Hepatocyte (in vitro differentiated cells): Measurements from ENCODE around the gene ING1.

Experiments
- EZH2 ChIP-seq: fragments of 200-600 bp; sonication (generic); IDR thresholded peaks from 2 replicates; pipeline ENCODE4 v1.6.1; 2016; ENCODE audit warnings: antibody characterized with exemption, mild to moderate bottlenecking, borderline replicate concordance
- EZH2phosphoT487 ChIP-seq: fragments of 200-600 bp; sonication (generic); IDR thresholded peaks from one replicate; pipeline ENCODE4 v1.6.1; 2018; ENCODE audit warnings: antibody characterized with exemption, mild to moderate bottlenecking, low read depth, moderate library complexity; ENCODE audit not compliant: unreplicated experiment, severe bottlenecking
- TF ChIP-seq, protein P1 (sequence below): fragments of 200-600 bp; sonication (generic); IDR thresholded peaks from 2 replicates; pipeline ENCODE4 v1.5.1; 2016; ENCODE audit warnings: antibody characterized with exemption, mild to moderate bottlenecking; ENCODE audit not compliant: poor library complexity

DNA sequence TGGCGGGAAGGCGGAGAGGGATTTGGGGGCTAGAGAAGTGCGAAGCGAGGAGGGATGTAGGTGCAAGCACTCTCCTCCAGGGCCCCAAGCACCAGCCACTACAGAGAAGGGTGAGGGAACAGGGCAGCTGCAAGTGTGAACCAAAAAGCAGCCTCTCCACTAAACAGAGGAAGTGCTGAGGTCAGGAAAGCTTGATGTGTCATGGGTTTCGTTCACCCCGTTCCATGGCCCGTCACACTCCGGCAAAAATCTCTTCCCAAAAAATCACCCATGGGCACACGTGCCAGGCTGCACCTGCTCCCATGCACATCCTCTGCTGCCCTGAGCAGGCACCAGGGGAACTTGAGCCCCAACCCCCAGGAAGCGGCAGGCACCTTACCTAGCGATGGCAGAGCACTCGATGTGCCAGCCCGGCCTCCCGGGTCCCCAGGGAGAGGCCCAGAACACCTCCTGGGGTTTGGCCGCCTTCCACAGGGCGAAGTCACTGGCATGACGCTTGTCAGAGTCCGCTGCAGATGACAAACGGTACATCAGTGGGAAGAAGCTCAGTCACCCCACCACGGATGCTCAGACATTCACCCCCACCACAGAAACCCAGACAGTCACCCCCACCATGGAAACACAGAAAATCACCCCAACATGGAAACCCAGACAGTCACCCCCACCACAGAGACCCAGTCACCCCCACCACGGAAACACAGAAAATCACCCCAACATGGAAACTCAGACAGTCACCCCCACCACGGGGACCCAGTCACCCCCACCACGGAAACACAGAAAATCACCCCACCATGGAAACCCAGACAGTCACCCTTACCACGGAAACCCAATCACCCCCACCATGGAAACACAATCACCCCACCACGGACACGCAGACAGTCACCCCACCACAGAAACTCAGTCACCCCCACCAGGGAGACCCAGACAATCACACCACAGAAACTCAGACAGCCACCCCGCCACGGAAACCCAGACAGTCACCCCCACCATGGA lies 36.6 kb upstream of the ING1 start:
- TF ChIP-seq, protein P1, sequence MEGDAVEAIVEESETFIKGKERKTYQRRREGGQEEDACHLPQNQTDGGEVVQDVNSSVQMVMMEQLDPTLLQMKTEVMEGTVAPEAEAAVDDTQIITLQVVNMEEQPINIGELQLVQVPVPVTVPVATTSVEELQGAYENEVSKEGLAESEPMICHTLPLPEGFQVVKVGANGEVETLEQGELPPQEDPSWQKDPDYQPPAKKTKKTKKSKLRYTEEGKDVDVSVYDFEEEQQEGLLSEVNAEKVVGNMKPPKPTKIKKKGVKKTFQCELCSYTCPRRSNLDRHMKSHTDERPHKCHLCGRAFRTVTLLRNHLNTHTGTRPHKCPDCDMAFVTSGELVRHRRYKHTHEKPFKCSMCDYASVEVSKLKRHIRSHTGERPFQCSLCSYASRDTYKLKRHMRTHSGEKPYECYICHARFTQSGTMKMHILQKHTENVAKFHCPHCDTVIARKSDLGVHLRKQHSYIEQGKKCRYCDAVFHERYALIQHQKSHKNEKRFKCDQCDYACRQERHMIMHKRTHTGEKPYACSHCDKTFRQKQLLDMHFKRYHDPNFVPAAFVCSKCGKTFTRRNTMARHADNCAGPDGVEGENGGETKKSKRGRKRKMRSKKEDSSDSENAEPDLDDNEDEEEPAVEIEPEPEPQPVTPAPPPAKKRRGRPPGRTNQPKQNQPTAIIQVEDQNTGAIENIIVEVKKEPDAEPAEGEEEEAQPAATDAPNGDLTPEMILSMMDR = no peak
- TF ChIP-seq EZH2phosphoT487 = no peak
- TF ChIP-seq EZH2 = no peak
